HG03175 (cell line): ENCODE results near the gene RAB8A.
"Not testable (repeated sequence)": the region's sequence is repeated elsewhere in the genome, so short reads cannot be mapped to it uniquely, and the experiment has no call there.

Experiments
- ATAC-seq: cut with Tn5 transposase; IDR thresholded peaks from one replicate; pipeline ENCODE4 v1.9.1; 2021; ENCODE audit warnings: mild to moderate bottlenecking, moderate library complexity; ENCODE audit not compliant: unreplicated experiment

RAB8A gene

GRCh38 chr19:16077984-16078758, 33.5 kb upstream of the RAB8A start:
- ATAC-seq: no peak

GRCh38 chr19:16078759-16079707, 32.7 kb upstream of the RAB8A start:
- ATAC-seq: peak; percentile 36

GRCh38 chr19:16084067-16084685, 27.5 kb upstream of the RAB8A start:
- no peak for ATAC-seq

GRCh38 chr19:16085115-16085514, 26.6 kb upstream of the RAB8A start:
- no peak for ATAC-seq

GRCh38 chr19:16087404-16087803, 24.3 kb upstream of the RAB8A start:
- ATAC-seq: not testable (repeated sequence)

- ATAC-seq: no peak
These were observed 23.7 kb upstream of the RAB8A start for GRCh38 chr19:16087940-16088339.

- no peak for ATAC-seq
These were observed 23.2 kb upstream of the RAB8A start for GRCh38 chr19:16088351-16089009.

- no peak for ATAC-seq
These were observed 22.5 kb upstream of the RAB8A start for GRCh38 chr19:16089010-16089846.

GRCh38 chr19:16091546-16092475, 19.9 kb upstream of the RAB8A start:
- ATAC-seq: no peak

GRCh38 chr19:16094360-16095070, 17.2 kb upstream of the RAB8A start:
- no peak for ATAC-seq

GRCh38 chr19:16095071-16095571, 16.6 kb upstream of the RAB8A start:
- no peak for ATAC-seq

- no peak for ATAC-seq
These were observed 15.3 kb upstream of the RAB8A start for GRCh38 chr19:16096280-16096855.

- ATAC-seq: no peak
These were observed 13.3 kb upstream of the RAB8A start for GRCh38 chr19:16098416-16098768.

GRCh38 chr19:16098821-16099220, 12.9 kb upstream of the RAB8A start:
- ATAC-seq: no peak

- ATAC-seq: not testable (repeated sequence)
These were observed 12.2 kb upstream of the RAB8A start for GRCh38 chr19:16099314-16099965.

- ATAC-seq: no peak
These were observed 11.2 kb upstream of the RAB8A start for GRCh38 chr19:16100524-16100923.

GRCh38 chr19:16104722-16105121, 7.0 kb upstream of the RAB8A start:
- ATAC-seq: no peak
